HL-60 (cell line): ENCODE results near the gene GPR161.

Experiments
- POLR2AphosphoS5 ChIP-seq: IDR thresholded peaks from 2 replicates; pipeline ENCODE4 v1.6.1; 2012; ENCODE audit warnings: low read depth
- TF ChIP-seq, protein P1 (sequence below): IDR thresholded peaks from one replicate; pipeline ENCODE4 v1.5.1; 2011; ENCODE audit warnings: low read length, control low read depth, inconsistent platforms; ENCODE audit not compliant: insufficient read depth

DNA sequence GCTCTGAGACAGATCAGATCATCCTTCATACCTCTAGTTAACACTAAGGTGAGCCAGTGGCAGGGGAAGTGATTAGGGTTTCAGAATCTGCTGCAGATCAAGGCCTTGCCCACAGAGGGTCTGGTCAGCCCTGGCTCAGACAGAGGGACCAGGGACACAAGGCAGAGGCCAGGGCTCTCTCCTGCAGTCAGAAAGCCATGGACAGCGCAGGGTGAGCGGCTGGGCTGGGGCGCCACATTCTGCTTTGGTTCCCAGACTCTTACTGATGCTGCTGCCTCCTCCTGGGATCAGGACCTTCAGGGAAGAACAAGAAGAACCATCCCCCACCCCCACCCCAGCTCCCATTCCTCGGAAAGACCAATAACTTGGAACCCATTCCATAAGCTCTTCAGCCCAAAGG, 43.1 kb downstream of the GPR161 start:
- TF ChIP-seq, protein P1, sequence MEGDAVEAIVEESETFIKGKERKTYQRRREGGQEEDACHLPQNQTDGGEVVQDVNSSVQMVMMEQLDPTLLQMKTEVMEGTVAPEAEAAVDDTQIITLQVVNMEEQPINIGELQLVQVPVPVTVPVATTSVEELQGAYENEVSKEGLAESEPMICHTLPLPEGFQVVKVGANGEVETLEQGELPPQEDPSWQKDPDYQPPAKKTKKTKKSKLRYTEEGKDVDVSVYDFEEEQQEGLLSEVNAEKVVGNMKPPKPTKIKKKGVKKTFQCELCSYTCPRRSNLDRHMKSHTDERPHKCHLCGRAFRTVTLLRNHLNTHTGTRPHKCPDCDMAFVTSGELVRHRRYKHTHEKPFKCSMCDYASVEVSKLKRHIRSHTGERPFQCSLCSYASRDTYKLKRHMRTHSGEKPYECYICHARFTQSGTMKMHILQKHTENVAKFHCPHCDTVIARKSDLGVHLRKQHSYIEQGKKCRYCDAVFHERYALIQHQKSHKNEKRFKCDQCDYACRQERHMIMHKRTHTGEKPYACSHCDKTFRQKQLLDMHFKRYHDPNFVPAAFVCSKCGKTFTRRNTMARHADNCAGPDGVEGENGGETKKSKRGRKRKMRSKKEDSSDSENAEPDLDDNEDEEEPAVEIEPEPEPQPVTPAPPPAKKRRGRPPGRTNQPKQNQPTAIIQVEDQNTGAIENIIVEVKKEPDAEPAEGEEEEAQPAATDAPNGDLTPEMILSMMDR, result no peak
- no peak for TF ChIP-seq POLR2AphosphoS5
